Measurements from ENCODE around the gene ANKRD55. TPM values are rescaled to one million over a fixed set of nuclear protein-coding genes. Genes with fewer than 3 reads are reported as not detected.
"Not testable (repeated sequence)": the region's sequence is repeated elsewhere in the genome, so short reads cannot be mapped to it uniquely, and the experiment has no call there.

The ANKRD55 gene
- total RNA-seq, 1 experiment from 2014 or later: not detected

GRCh38 chr5:56244627-56245026 lies 11.5 kb upstream of the ANKRD55 start:
- CTCF ChIA-PET: no interaction called here

GRCh38 chr5:56242271-56242670 lies 9.1 kb upstream of the ANKRD55 start:
- DNase-seq; intact Hi-C loops (cut with micrococcal nuclease; ENCODE audit: unreplicated experiment); H3K79me2 ChIP-seq (ENCODE audit: low read depth); H3K36me3 ChIP-seq (ENCODE audit: low read depth); H3K4me2 ChIP-seq; H3F3A ChIP-seq (ENCODE audit: insufficient read depth, low read depth); H3K9me2 ChIP-seq (ENCODE audit: insufficient read depth); H3K27ac ChIP-seq; H3K27me3 ChIP-seq (ENCODE audit: insufficient read depth, low read depth); POLR2A ChIA-PET (ENCODE audit: unreplicated experiment); H3K4me3 ChIP-seq; H4K20me1 ChIP-seq (ENCODE audit: insufficient read depth); H3K4me1 ChIP-seq (replicated peaks; ENCODE audit: insufficient read depth); H2AFZ ChIP-seq; CTCF ChIA-PET; BruUV-seq (replicated peaks); H3K9me3 ChIP-seq (ENCODE audit: insufficient read depth, low read depth): not testable (repeated sequence)

More at GRCh38 chr5:56244627-56245026, 11.5 kb upstream of the ANKRD55 start:
- TF ChIP-seq EZH2 (IDR thresholded peaks at IDR 0.05; ENCODE audit: low read depth) (no peak), CTCF (conservative IDR thresholded peaks at IDR 0.05) (no peak)
- no peak overlapping the region for H3K27ac ChIP-seq
- H3K79me2 ChIP-seq (ENCODE audit: low read depth): no peaks in the 10 kb centered on the region
- no peaks in the 10 kb centered on the region for H3K9me2 ChIP-seq (ENCODE audit: insufficient read depth)
- H3K4me1 ChIP-seq (replicated peaks; ENCODE audit: insufficient read depth): no peaks in the 10 kb centered on the region
- no peak overlapping the region for H3K4me3 ChIP-seq
- BruUV-seq (replicated peaks): no TSS peak
- no peak overlapping the region for H2AFZ ChIP-seq
- H3K9me3 ChIP-seq (ENCODE audit: insufficient read depth, low read depth): 0 out of 2 replicates have a peak, but pooled peaks cover 4% of the 10 kb centered on the region
- no peaks in the 10 kb centered on the region for H4K20me1 ChIP-seq (ENCODE audit: insufficient read depth)
- H3F3A ChIP-seq (ENCODE audit: insufficient read depth, low read depth): no peaks in the 10 kb centered on the region
- H3K27me3 ChIP-seq (ENCODE audit: insufficient read depth, low read depth): no peaks in the 10 kb centered on the region
- no peak overlapping the region for H3K4me2 ChIP-seq
- H3K36me3 ChIP-seq (ENCODE audit: low read depth): no peaks in the 10 kb centered on the region
- intact Hi-C loops (cut with micrococcal nuclease; ENCODE audit: unreplicated experiment): no loop called here
- POLR2A ChIA-PET (ENCODE audit: unreplicated experiment): no interaction called here
- DNase-seq: no peak

GRCh38 chr5:56232538-56232937 lies 592 bp downstream of the ANKRD55 start:
- H3K9me2 ChIP-seq (ENCODE audit: insufficient read depth): no peaks in the 10 kb centered on the region
- ChIA-PET CTCF (no interaction called here), POLR2A (ENCODE audit: unreplicated experiment) (interaction anchor here (0.6 kb wide), 1 partner anchor 1019 kb away, joined by 15 read pairs; no protein-coding TSS in a partner anchor)
- DNase-seq: no peak
- intact Hi-C loops (cut with micrococcal nuclease; ENCODE audit: unreplicated experiment): no loop called here
- H3K4me1 ChIP-seq (replicated peaks; ENCODE audit: insufficient read depth): no peaks in the 10 kb centered on the region
- H3K79me2 ChIP-seq (ENCODE audit: low read depth): no peaks in the 10 kb centered on the region
- no peak overlapping the region for H2AFZ ChIP-seq
- no TSS peak for BruUV-seq (replicated peaks)
- no peaks in the 10 kb centered on the region for H3F3A ChIP-seq (ENCODE audit: insufficient read depth, low read depth)
- no peak overlapping the region for H3K4me3 ChIP-seq
- TF ChIP-seq CTCF (conservative IDR thresholded peaks at IDR 0.05): no peak
- no peak for TF ChIP-seq EZH2 (IDR thresholded peaks at IDR 0.05; ENCODE audit: low read depth)
- H3K4me2 ChIP-seq: no peak overlapping the region
- H3K27ac ChIP-seq: no peak overlapping the region
- no peaks in the 10 kb centered on the region for H3K36me3 ChIP-seq (ENCODE audit: low read depth)
- H3K9me3 ChIP-seq (ENCODE audit: insufficient read depth, low read depth): no peaks in the 10 kb centered on the region; the same call in 1 of the 2 replicates
- no peaks in the 10 kb centered on the region for H3K27me3 ChIP-seq (ENCODE audit: insufficient read depth, low read depth)
- no peaks in the 10 kb centered on the region for H4K20me1 ChIP-seq (ENCODE audit: insufficient read depth)

- TF ChIP-seq EZH2 (IDR thresholded peaks at IDR 0.05; ENCODE audit: low read depth): no peak
- TF ChIP-seq CTCF (conservative IDR thresholded peaks at IDR 0.05): no peak
- H3K36me3 ChIP-seq (ENCODE audit: low read depth): no peaks in the 10 kb centered on the region
- H3F3A ChIP-seq (ENCODE audit: insufficient read depth, low read depth): no peaks in the 10 kb centered on the region
- H4K20me1 ChIP-seq (ENCODE audit: insufficient read depth): no peaks in the 10 kb centered on the region
- no peaks in the 10 kb centered on the region for H3K79me2 ChIP-seq (ENCODE audit: low read depth)
- no peak overlapping the region for H3K27ac ChIP-seq
- intact Hi-C loops (cut with micrococcal nuclease; ENCODE audit: unreplicated experiment): no loop called here
- no peak overlapping the region for H3K4me3 ChIP-seq
- CTCF ChIA-PET: no interaction called here
- H3K4me2 ChIP-seq: no peak overlapping the region
- H3K9me2 ChIP-seq (ENCODE audit: insufficient read depth): no peaks in the 10 kb centered on the region
- no peaks in the 10 kb centered on the region for H3K27me3 ChIP-seq (ENCODE audit: insufficient read depth, low read depth)
- H2AFZ ChIP-seq: no peak overlapping the region
- no TSS peak for BruUV-seq (replicated peaks)
- H3K4me1 ChIP-seq (replicated peaks; ENCODE audit: insufficient read depth): no peaks in the 10 kb centered on the region
- POLR2A ChIA-PET (ENCODE audit: unreplicated experiment): no interaction called here
- DNase-seq: no peak
- H3K9me3 ChIP-seq (ENCODE audit: insufficient read depth, low read depth): no peaks in the 10 kb centered on the region; the same call in 1 of the 2 replicates
Measured at GRCh38 chr5:56230576-56230975, 2.6 kb downstream of the ANKRD55 start.

All from PC-9 (cell line).